ENCODE results near the gene PPM1N.

PPM1N gene

GRCh38 chr19:45514376-45515051, 16.3 kb downstream of the PPM1N start:
- Histone ChIP-seq H3K9ac (ENCODE audit: low read depth, low read length) (no peak overlapping the region), H3K36me3 (ENCODE audit: insufficient read depth, low read length) (peaks cover 36% of the 10 kb centered on the region), H3K27me3 (ENCODE audit: insufficient read depth, low read length) (no peaks in the 10 kb centered on the region), H3K4me1 (ENCODE audit: insufficient read depth, low read length) (peaks cover 5% of the 10 kb centered on the region; the same call in 1 of the 2 replicates), H3K27ac (ENCODE audit: low read depth, low read length) (no peak overlapping the region), H3K9me3 (ENCODE audit: insufficient read depth, low read depth, low read length) (no peaks in the 10 kb centered on the region), H3K4me3 (ENCODE audit: low read length) (no peak overlapping the region)
- WGBS, result 93% methylated on average over 13 of the region's 13 CpGs

GRCh38 chr19:45515081-45515624, 16.9 kb downstream of the PPM1N start:
- Histone ChIP-seq H3K4me1 (ENCODE audit: insufficient read depth, low read length) (no peaks in the 10 kb centered on the region), H3K4me3 (ENCODE audit: low read length) (no peak overlapping the region), H3K9me3 (ENCODE audit: insufficient read depth, low read depth, low read length) (no peaks in the 10 kb centered on the region), H3K36me3 (ENCODE audit: insufficient read depth, low read length) (peaks cover 40% of the 10 kb centered on the region), H3K27me3 (ENCODE audit: insufficient read depth, low read length) (no peaks in the 10 kb centered on the region), H3K9ac (ENCODE audit: low read depth, low read length) (no peak overlapping the region), H3K27ac (ENCODE audit: low read depth, low read length) (no peak overlapping the region)
- 93% methylated on average over 8 of the region's 10 CpGs for WGBS

- H3K4me3 ChIP-seq (ENCODE audit: low read length), result no peak overlapping the region
- peaks cover 45% of the 10 kb centered on the region for H3K36me3 ChIP-seq (ENCODE audit: insufficient read depth, low read length)
- no peak overlapping the region for H3K27ac ChIP-seq (ENCODE audit: low read depth, low read length)
- 91% methylated on average over 9 of the region's 9 CpGs for WGBS
- H3K9me3 ChIP-seq (ENCODE audit: insufficient read depth, low read depth, low read length), result no peaks in the 10 kb centered on the region
- H3K27me3 ChIP-seq (ENCODE audit: insufficient read depth, low read length), result no peaks in the 10 kb centered on the region
- H3K4me1 ChIP-seq (ENCODE audit: insufficient read depth, low read length), result no peaks in the 10 kb centered on the region
- no peak overlapping the region for H3K9ac ChIP-seq (ENCODE audit: low read depth, low read length)
Observed at GRCh38 chr19:45515807-45516401, 17.7 kb downstream of the PPM1N start.

GRCh38 chr19:45517238-45517637, 19.0 kb downstream of the PPM1N start:
- H3K4me3 ChIP-seq (ENCODE audit: low read length), result no peak overlapping the region
- H3K4me1 ChIP-seq (ENCODE audit: insufficient read depth, low read length), result no peaks in the 10 kb centered on the region
- no peak overlapping the region for H3K9ac ChIP-seq (ENCODE audit: low read depth, low read length)
- peaks cover 49% of the 10 kb centered on the region for H3K36me3 ChIP-seq (ENCODE audit: insufficient read depth, low read length)
- no peaks in the 10 kb centered on the region for H3K9me3 ChIP-seq (ENCODE audit: insufficient read depth, low read depth, low read length)
- H3K27ac ChIP-seq (ENCODE audit: low read depth, low read length), result no peak overlapping the region
- whole genome bisulfite sequencing, result 84% methylated on average over 7 of the region's 7 CpGs
- no peaks in the 10 kb centered on the region for H3K27me3 ChIP-seq (ENCODE audit: insufficient read depth, low read length)

- H3K4me1 ChIP-seq (ENCODE audit: insufficient read depth, low read length), result no peaks in the 10 kb centered on the region
- no peak overlapping the region for H3K9ac ChIP-seq (ENCODE audit: low read depth, low read length)
- H3K9me3 ChIP-seq (ENCODE audit: insufficient read depth, low read depth, low read length), result no peaks in the 10 kb centered on the region
- 92% methylated on average over 46 of the region's 50 CpGs for WGBS
- H3K27me3 ChIP-seq (ENCODE audit: insufficient read depth, low read length), result no peaks in the 10 kb centered on the region
- no peak overlapping the region for H3K27ac ChIP-seq (ENCODE audit: low read depth, low read length)
- H3K4me3 ChIP-seq (ENCODE audit: low read length), result no peak overlapping the region
- H3K36me3 ChIP-seq (ENCODE audit: insufficient read depth, low read length), result peaks cover 55% of the 10 kb centered on the region
Observed at GRCh38 chr19:45517641-45518468, 19.6 kb downstream of the PPM1N start.

- Histone ChIP-seq H3K4me3 (ENCODE audit: low read length) (no peak overlapping the region), H3K9me3 (ENCODE audit: insufficient read depth, low read depth, low read length) (no peaks in the 10 kb centered on the region), H3K27ac (ENCODE audit: low read depth, low read length) (no peak overlapping the region), H3K27me3 (ENCODE audit: insufficient read depth, low read length) (no peaks in the 10 kb centered on the region), H3K4me1 (ENCODE audit: insufficient read depth, low read length) (no peaks in the 10 kb centered on the region), H3K9ac (ENCODE audit: low read depth, low read length) (no peak overlapping the region), H3K36me3 (ENCODE audit: insufficient read depth, low read length) (peaks cover 56% of the 10 kb centered on the region)
- WGBS, result 95% methylated on average over 7 of the region's 7 CpGs
Observed at GRCh38 chr19:45518469-45518826, 20.2 kb downstream of the PPM1N start.

- Histone ChIP-seq H3K27me3 (ENCODE audit: insufficient read depth, low read length) (no peaks in the 10 kb centered on the region), H3K9me3 (ENCODE audit: insufficient read depth, low read depth, low read length) (no peaks in the 10 kb centered on the region), H3K9ac (ENCODE audit: low read depth, low read length) (no peak overlapping the region), H3K4me3 (ENCODE audit: low read length) (no peak overlapping the region), H3K27ac (ENCODE audit: low read depth, low read length) (no peak overlapping the region), H3K4me1 (ENCODE audit: insufficient read depth, low read length) (no peaks in the 10 kb centered on the region), H3K36me3 (ENCODE audit: insufficient read depth, low read length) (peaks cover 73% of the 10 kb centered on the region)
- WGBS, result 91% methylated on average over 22 of the region's 24 CpGs
Observed at GRCh38 chr19:45522010-45522941, 24.0 kb downstream of the PPM1N start.

- Histone ChIP-seq H3K36me3 (ENCODE audit: insufficient read depth, low read length) (peaks cover 64% of the 10 kb centered on the region), H3K9ac (ENCODE audit: low read depth, low read length) (no peak overlapping the region), H3K4me3 (ENCODE audit: low read length) (no peak overlapping the region), H3K27ac (ENCODE audit: low read depth, low read length) (no peak overlapping the region), H3K9me3 (ENCODE audit: insufficient read depth, low read depth, low read length) (no peaks in the 10 kb centered on the region), H3K27me3 (ENCODE audit: insufficient read depth, low read length) (no peaks in the 10 kb centered on the region), H3K4me1 (ENCODE audit: insufficient read depth, low read length) (no peaks in the 10 kb centered on the region)
- WGBS, result 73% methylated on average over 9 of the region's 9 CpGs
Observed at GRCh38 chr19:45523642-45524256, 25.5 kb downstream of the PPM1N start.

GRCh38 chr19:45524575-45525129, 26.4 kb downstream of the PPM1N start:
- no peak overlapping the region for H3K9ac ChIP-seq (ENCODE audit: low read depth, low read length)
- no peaks in the 10 kb centered on the region for H3K4me1 ChIP-seq (ENCODE audit: insufficient read depth, low read length)
- WGBS, result 97% methylated on average over 15 of the region's 15 CpGs
- no peak overlapping the region for H3K27ac ChIP-seq (ENCODE audit: low read depth, low read length)
- no peaks in the 10 kb centered on the region for H3K9me3 ChIP-seq (ENCODE audit: insufficient read depth, low read depth, low read length)
- peaks cover 60% of the 10 kb centered on the region for H3K36me3 ChIP-seq (ENCODE audit: insufficient read depth, low read length)
- no peak overlapping the region for H3K4me3 ChIP-seq (ENCODE audit: low read length)
- H3K27me3 ChIP-seq (ENCODE audit: insufficient read depth, low read length), result no peaks in the 10 kb centered on the region

GRCh38 chr19:45526143-45526542, 27.9 kb downstream of the PPM1N start:
- Histone ChIP-seq H3K27ac (ENCODE audit: low read depth, low read length) (no peak overlapping the region), H3K4me3 (ENCODE audit: low read length) (no peak overlapping the region), H3K9me3 (ENCODE audit: insufficient read depth, low read depth, low read length) (0 out of 2 replicates have a peak, but pooled peaks cover 2% of the 10 kb centered on the region), H3K9ac (ENCODE audit: low read depth, low read length) (no peak overlapping the region), H3K27me3 (ENCODE audit: insufficient read depth, low read length) (no peaks in the 10 kb centered on the region), H3K36me3 (ENCODE audit: insufficient read depth, low read length) (peaks cover 49% of the 10 kb centered on the region), H3K4me1 (ENCODE audit: insufficient read depth, low read length) (no peaks in the 10 kb centered on the region)
- 87% methylated on average over 8 of the region's 9 CpGs for WGBS

Data from HUES64 (cell line).